ENCODE measurements around the gene KIRREL1.
A peak's percentile ranks its signal among the peaks of the same experiment; 100 is the strongest.

KIRREL1 gene

DNA sequence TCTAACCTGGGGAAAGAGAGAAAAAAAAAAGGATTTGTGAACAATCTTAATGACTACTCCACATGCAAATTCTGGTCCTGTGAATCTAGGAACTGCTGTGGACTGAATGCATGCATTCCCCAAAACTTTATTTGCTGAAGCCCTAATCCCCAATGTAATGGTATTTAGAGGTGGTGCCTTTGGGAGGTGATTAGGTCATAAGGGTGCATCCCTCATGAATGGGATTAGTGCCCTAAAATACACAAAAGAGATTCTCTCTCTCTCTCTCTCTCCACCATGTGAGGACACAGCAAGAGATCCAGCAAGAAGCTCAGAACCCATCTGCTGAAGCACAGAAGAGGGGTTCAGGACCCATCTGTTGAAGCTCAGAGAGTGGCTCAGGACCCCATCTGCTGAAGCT is 26.2 kb upstream of the KIRREL1 start:
- DNase-seq: no peak

DNA sequence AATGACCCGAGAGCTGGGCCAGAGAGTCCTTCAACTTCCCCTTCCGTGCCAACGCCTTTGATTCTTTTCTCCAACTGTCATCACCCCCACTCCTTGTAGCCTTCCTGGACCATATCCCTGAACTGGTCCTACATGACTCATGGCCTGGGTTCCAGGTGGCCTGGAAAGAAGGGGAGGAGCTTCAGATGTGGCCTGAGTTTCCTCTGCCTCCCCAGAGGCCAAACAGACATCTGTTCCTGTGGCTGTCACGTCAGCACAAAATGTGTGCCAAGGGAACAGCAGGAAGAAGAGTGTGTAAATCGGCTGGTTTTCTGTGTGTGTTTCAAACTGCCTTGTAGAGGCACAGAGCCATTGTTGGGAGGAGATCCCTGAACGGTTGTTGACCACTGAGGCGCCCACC is 24.9 kb upstream of the KIRREL1 start:
- DNase-seq: no peak
- no peaks in the 10 kb centered on the region for H3K79me1 ChIP-seq (ENCODE audit: low read length)
- H2BK15ac ChIP-seq (replicated peaks; ENCODE audit: low read depth): no peak overlapping the region
- no peak overlapping the region for H2BK120ac ChIP-seq (ENCODE audit: low read depth, low read length)
- H3K4ac ChIP-seq (ENCODE audit: low read depth, low read length): no peak overlapping the region
- H3K27me3 ChIP-seq (ENCODE audit: insufficient read depth, low read length, poor library complexity): no peaks in the 10 kb centered on the region
- H3K36me3 ChIP-seq (ENCODE audit: control insufficient read depth, insufficient read depth, low read length): no peaks in the 10 kb centered on the region
- no peak overlapping the region for H2AK5ac ChIP-seq (ENCODE audit: low read length)
- H3K4me3 ChIP-seq (ENCODE audit: low read length): no peak overlapping the region
- no peaks in the 10 kb centered on the region for H3K79me2 ChIP-seq (ENCODE audit: control insufficient read depth, insufficient read depth, low read length)
- H3K27ac ChIP-seq (ENCODE audit: low read depth, low read length): no peak overlapping the region
- H3K9ac ChIP-seq (ENCODE audit: low read length): no peak overlapping the region
- no peak overlapping the region for H3K56ac ChIP-seq (ENCODE audit: low read length)
- no peak overlapping the region for H3K18ac ChIP-seq (ENCODE audit: low read length)
- H3K4me2 ChIP-seq (ENCODE audit: low read length): no peak overlapping the region
- no peak overlapping the region for H4K8ac ChIP-seq (ENCODE audit: low read depth, low read length)
- H3K23ac ChIP-seq (ENCODE audit: low read length): no peak overlapping the region
- no peak overlapping the region for H2BK5ac ChIP-seq (ENCODE audit: low read length)
- H3K4me1 ChIP-seq (ENCODE audit: control insufficient read depth, low read depth, low read length): peaks cover 7% of the 10 kb centered on the region
- no CpG with 5 or more reads among the region's 7 CpGs for WGBS (ENCODE audit: extremely low coverage, insufficient coverage, low lambda C conversion rate)
- no peak overlapping the region for H4K5ac ChIP-seq (ENCODE audit: low read length)

More for the DNA sequence above, 26.2 kb upstream of the KIRREL1 start:
- Histone ChIP-seq H4K5ac (ENCODE audit: low read length) (no peak overlapping the region), H3K4me3 (ENCODE audit: low read length) (no peak overlapping the region), H3K56ac (ENCODE audit: low read length) (no peak overlapping the region), H3K79me1 (ENCODE audit: low read length) (no peaks in the 10 kb centered on the region), H2BK5ac (ENCODE audit: low read length) (no peak overlapping the region), H4K8ac (ENCODE audit: low read depth, low read length) (no peak overlapping the region), H3K36me3 (ENCODE audit: control insufficient read depth, insufficient read depth, low read length) (no peaks in the 10 kb centered on the region), H3K18ac (ENCODE audit: low read length) (no peak overlapping the region), H3K4me1 (ENCODE audit: control insufficient read depth, low read depth, low read length) (peaks cover 7% of the 10 kb centered on the region), H3K23ac (ENCODE audit: low read length) (no peak overlapping the region), H2BK15ac (replicated peaks; ENCODE audit: low read depth) (no peak overlapping the region), H3K4me2 (ENCODE audit: low read length) (no peak overlapping the region), H2AK5ac (ENCODE audit: low read length) (no peak overlapping the region), H3K79me2 (ENCODE audit: control insufficient read depth, insufficient read depth, low read length) (no peaks in the 10 kb centered on the region), H3K4ac (ENCODE audit: low read depth, low read length) (no peak overlapping the region), H2BK120ac (ENCODE audit: low read depth, low read length) (no peak overlapping the region), H3K9ac (ENCODE audit: low read length) (no peak overlapping the region), H3K27ac (ENCODE audit: low read depth, low read length) (no peak overlapping the region), H3K27me3 (ENCODE audit: insufficient read depth, low read length, poor library complexity) (no peaks in the 10 kb centered on the region)

DNA sequence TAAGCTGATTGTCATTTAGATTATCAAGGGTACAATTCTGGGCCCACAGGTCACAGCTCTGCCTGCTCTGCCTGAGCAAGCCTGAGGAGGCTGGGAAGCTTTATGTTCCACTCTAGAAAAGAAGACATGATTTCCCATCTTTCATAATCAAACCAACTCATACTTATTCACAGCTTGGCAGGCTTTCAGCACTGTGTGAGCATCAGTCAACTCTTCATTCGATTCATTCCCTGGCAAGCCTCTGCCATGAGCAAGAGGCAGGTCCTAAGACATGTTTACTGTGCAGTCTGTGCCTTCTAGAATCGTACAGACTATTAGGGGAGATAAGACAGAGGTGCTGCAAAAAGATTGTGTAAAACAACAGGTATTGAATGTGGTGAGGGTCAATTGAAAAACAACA is 24.5 kb upstream of the KIRREL1 start:
- no peak for DNase-seq
- H3K79me1 ChIP-seq (ENCODE audit: low read length): no peaks in the 10 kb centered on the region
- H3K18ac ChIP-seq (ENCODE audit: low read length): no peak overlapping the region
- peaks cover 7% of the 10 kb centered on the region for H3K4me1 ChIP-seq (ENCODE audit: control insufficient read depth, low read depth, low read length)
- WGBS (ENCODE audit: extremely low coverage, insufficient coverage, low lambda C conversion rate): no CpG with 5 or more reads among the region's 2 CpGs
- H2BK120ac ChIP-seq (ENCODE audit: low read depth, low read length): no peak overlapping the region
- no peak overlapping the region for H3K4me3 ChIP-seq (ENCODE audit: low read length)
- H3K9ac ChIP-seq (ENCODE audit: low read length): no peak overlapping the region
- H3K79me2 ChIP-seq (ENCODE audit: control insufficient read depth, insufficient read depth, low read length): no peaks in the 10 kb centered on the region
- H3K27ac ChIP-seq (ENCODE audit: low read depth, low read length): no peak overlapping the region
- no peak overlapping the region for H2BK15ac ChIP-seq (replicated peaks; ENCODE audit: low read depth)
- H3K4ac ChIP-seq (ENCODE audit: low read depth, low read length): no peak overlapping the region
- H4K5ac ChIP-seq (ENCODE audit: low read length): no peak overlapping the region
- H2AK5ac ChIP-seq (ENCODE audit: low read length): no peak overlapping the region
- H2BK5ac ChIP-seq (ENCODE audit: low read length): no peak overlapping the region
- no peak overlapping the region for H3K4me2 ChIP-seq (ENCODE audit: low read length)
- no peak overlapping the region for H4K8ac ChIP-seq (ENCODE audit: low read depth, low read length)
- H3K56ac ChIP-seq (ENCODE audit: low read length): no peak overlapping the region
- H3K36me3 ChIP-seq (ENCODE audit: control insufficient read depth, insufficient read depth, low read length): no peaks in the 10 kb centered on the region
- no peak overlapping the region for H3K23ac ChIP-seq (ENCODE audit: low read length)
- H3K27me3 ChIP-seq (ENCODE audit: insufficient read depth, low read length, poor library complexity): no peaks in the 10 kb centered on the region

DNA sequence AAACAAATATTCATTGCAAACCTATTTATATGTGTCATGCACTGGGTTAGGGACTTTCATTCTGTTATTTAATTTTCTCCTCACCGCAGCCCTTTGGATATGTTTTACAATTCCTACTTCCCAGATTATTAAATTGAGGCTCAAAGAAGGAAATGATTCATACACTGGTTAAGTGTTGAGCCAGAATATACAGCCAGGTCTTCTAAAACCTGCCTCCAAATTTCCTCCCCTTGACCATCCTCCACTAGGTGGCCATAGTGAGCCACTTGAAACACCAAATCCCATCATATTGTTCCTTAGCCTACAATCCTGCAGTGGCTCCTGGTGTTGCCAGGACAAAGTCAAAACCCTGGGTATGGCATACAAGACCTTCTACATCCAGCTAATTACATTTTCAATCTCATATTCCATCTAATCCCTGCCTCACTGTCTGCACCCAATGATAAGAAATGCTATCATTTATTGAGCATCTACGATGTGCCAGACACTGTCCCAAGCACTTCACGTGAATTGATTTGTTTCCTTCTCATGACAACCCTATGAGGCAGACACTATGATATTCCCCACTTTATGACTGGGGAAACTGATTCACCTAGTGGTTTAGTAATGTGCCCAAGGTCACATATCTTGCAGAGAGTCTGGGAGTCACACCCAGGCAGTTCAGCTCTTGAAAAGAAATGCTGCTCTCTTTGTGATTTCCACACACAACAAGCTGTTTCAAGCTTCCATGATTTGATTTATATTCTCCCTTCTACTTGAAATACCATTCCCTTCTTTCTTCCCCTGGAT is 23.6 kb upstream of the KIRREL1 start:
- no peak overlapping the region for H2BK5ac ChIP-seq (ENCODE audit: low read length)
- no peak overlapping the region for H3K18ac ChIP-seq (ENCODE audit: low read length)
- no peak overlapping the region for H3K23ac ChIP-seq (ENCODE audit: low read length)
- no peak overlapping the region for H3K9ac ChIP-seq (ENCODE audit: low read length)
- H3K36me3 ChIP-seq (ENCODE audit: control insufficient read depth, insufficient read depth, low read length): no peaks in the 10 kb centered on the region
- no peak overlapping the region for H2BK120ac ChIP-seq (ENCODE audit: low read depth, low read length)
- H3K79me1 ChIP-seq (ENCODE audit: low read length): no peaks in the 10 kb centered on the region
- H3K4me2 ChIP-seq (ENCODE audit: low read length): no peak overlapping the region
- no peaks in the 10 kb centered on the region for H3K27me3 ChIP-seq (ENCODE audit: insufficient read depth, low read length, poor library complexity)
- H2AK5ac ChIP-seq (ENCODE audit: low read length): no peak overlapping the region
- no peak overlapping the region for H3K4me3 ChIP-seq (ENCODE audit: low read length)
- no CpG with 5 or more reads among the region's 3 CpGs for WGBS (ENCODE audit: extremely low coverage, insufficient coverage, low lambda C conversion rate)
- no peak overlapping the region for H4K5ac ChIP-seq (ENCODE audit: low read length)
- H4K8ac ChIP-seq (ENCODE audit: low read depth, low read length): no peak overlapping the region
- no peak overlapping the region for H2BK15ac ChIP-seq (replicated peaks; ENCODE audit: low read depth)
- no peak overlapping the region for H3K27ac ChIP-seq (ENCODE audit: low read depth, low read length)
- peaks cover 7% of the 10 kb centered on the region for H3K4me1 ChIP-seq (ENCODE audit: control insufficient read depth, low read depth, low read length)
- H3K56ac ChIP-seq (ENCODE audit: low read length): no peak overlapping the region
- no peaks in the 10 kb centered on the region for H3K79me2 ChIP-seq (ENCODE audit: control insufficient read depth, insufficient read depth, low read length)
- no peak overlapping the region for H3K4ac ChIP-seq (ENCODE audit: low read depth, low read length)
- DNase-seq: peak; percentile 76

DNA sequence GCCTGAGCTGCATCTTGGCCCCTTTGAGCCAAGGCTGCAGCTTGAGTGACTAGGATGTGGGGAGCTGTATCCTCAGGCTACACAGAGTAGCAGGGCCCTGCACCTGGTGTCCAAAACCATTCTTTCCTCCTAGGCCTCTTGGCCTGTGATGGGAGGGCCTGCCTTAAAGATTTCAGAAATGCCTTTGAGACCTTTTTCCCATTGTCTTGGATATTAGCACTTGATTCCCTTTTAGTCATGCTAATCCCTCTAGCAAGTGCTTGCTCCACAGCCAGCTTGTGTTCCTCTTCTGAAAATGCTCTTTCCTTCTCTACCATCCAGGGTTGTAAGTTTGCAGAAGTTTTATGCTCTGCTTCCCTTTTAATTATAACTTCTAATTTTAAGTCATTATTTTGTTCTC is 21.7 kb upstream of the KIRREL1 start:
- Histone ChIP-seq H3K9ac (ENCODE audit: low read length) (no peak overlapping the region), H3K79me1 (ENCODE audit: low read length) (no peaks in the 10 kb centered on the region), H3K4me1 (ENCODE audit: control insufficient read depth, low read depth, low read length) (no peaks in the 10 kb centered on the region), H3K27me3 (ENCODE audit: insufficient read depth, low read length, poor library complexity) (no peaks in the 10 kb centered on the region), H3K4ac (ENCODE audit: low read depth, low read length) (no peak overlapping the region), H4K5ac (ENCODE audit: low read length) (no peak overlapping the region), H2BK15ac (replicated peaks; ENCODE audit: low read depth) (no peak overlapping the region), H2BK5ac (ENCODE audit: low read length) (no peak overlapping the region), H3K18ac (ENCODE audit: low read length) (no peak overlapping the region), H3K36me3 (ENCODE audit: control insufficient read depth, insufficient read depth, low read length) (no peaks in the 10 kb centered on the region), H3K56ac (ENCODE audit: low read length) (no peak overlapping the region), H2BK120ac (ENCODE audit: low read depth, low read length) (no peak overlapping the region), H4K8ac (ENCODE audit: low read depth, low read length) (no peak overlapping the region), H3K4me2 (ENCODE audit: low read length) (no peak overlapping the region), H2AK5ac (ENCODE audit: low read length) (no peak overlapping the region), H3K4me3 (ENCODE audit: low read length) (no peak overlapping the region), H3K79me2 (ENCODE audit: control insufficient read depth, insufficient read depth, low read length) (no peaks in the 10 kb centered on the region), H3K23ac (ENCODE audit: low read length) (no peak overlapping the region), H3K27ac (ENCODE audit: low read depth, low read length) (no peak overlapping the region)
- DNase-seq: no peak

Measured in mesendoderm (in vitro differentiated cells).